Myocyte (in vitro differentiated cells): ENCODE results near the gene IGFL3. TPM values are rescaled to one million over a fixed set of nuclear protein-coding genes. Genes with fewer than 3 reads are reported as not detected.

ENCODE experiments used
- DNase-seq: peaks from one replicate; pipeline ENCODE4 v3.0.0-alpha.2; 2012; ENCODE audit warnings: low read depth
- total RNA-seq: library from RNA; depleted of rRNA; stranded (reverse); fragments of >200 nt; gene quantifications from 2 replicates; pipeline ENCODE4 v1.2.3, GENCODE V29; 2014

Gene IGFL3
- total RNA-seq, 1 donor from 2014 or later = not detected

GRCh38 chr19:46077815-46078167 lies 46.7 kb downstream of the IGFL3 start:
- no peak for DNase-seq

- DNase-seq = peak; percentile 89
Observed at GRCh38 chr19:46076951-46077814, 47.3 kb downstream of the IGFL3 start.

GRCh38 chr19:46076031-46076880 lies 48.2 kb downstream of the IGFL3 start:
- DNase-seq = no peak

- DNase-seq = peak; percentile 63
Observed at GRCh38 chr19:46073268-46073922, 51.1 kb downstream of the IGFL3 start.

Other genes starting within 250 kb of the IGFL3 start
- gene IRF2BP1, start 238.5 kb downstream of the IGFL3 start, total RNA-seq = 45.1 and 52.6 TPM in 2 replicates
- gene MYPOP, start 222.1 kb downstream of the IGFL3 start, total RNA-seq = 5.1 and 5.8 TPM in 2 replicates
- not detected in 2 replicates for gene NANOS2, start 209.9 kb downstream of the IGFL3 start, total RNA-seq
- not detected in 2 replicates for gene NOVA2, start 150.8 kb downstream of the IGFL3 start, total RNA-seq
- gene CCDC61, start 129.2 kb downstream of the IGFL3 start, total RNA-seq = 7.0 and 10.9 TPM in 2 replicates
- gene PGLYRP1, start 101.6 kb downstream of the IGFL3 start, total RNA-seq = not detected in 2 replicates
- 0.10 and 0.91 TPM in 2 replicates for gene IGFL4, start 83.7 kb downstream of the IGFL3 start, total RNA-seq
- not detected in 2 replicates for gene IGFL2, start 23.6 kb upstream of the IGFL3 start, total RNA-seq
- not detected in 2 replicates for gene IGFL1, start 105.1 kb upstream of the IGFL3 start, total RNA-seq
- gene HIF3A, start 172.4 kb upstream of the IGFL3 start, total RNA-seq = not detected in 2 replicates
- 48.7 and 71.6 TPM in 2 replicates for gene PPP5C, start 222.4 kb upstream of the IGFL3 start, total RNA-seq